Measurements from ENCODE around the gene TMEM176B.

The TMEM176B gene

DNA sequence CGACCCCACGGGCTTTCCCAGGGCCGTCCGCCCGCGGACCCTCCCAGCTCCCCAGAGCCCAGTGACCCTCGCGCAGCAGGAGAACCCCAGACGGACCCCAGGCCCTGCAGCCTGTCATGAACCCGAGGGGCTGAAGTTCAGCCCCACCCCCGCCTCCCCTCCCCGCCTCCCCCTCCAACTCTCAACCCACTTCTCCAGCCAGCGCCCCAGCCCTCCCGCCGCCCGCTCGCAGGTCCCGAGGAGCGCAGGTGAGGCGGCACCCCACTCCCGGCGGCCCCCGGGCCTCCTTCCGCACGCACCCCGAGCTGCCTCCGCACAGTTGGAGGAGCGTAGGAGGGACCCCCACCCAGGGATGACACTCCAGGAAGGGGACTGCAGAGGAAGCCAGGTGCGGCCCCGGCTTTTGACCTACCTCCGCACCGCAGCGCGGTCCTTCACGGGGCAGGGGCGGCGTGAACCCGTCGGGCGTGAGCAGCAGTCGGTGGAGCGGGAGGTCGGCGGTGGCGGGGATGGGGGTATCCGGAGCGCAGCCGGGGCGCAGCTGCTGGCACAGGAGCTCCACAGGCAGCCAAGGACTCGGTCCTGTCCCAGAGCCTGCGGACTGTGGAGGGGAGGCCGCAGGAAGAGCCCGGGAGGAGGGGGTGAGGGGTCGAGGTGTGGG lies 547 bp upstream of the TMEM176B start, which contains the start of gene TMEM176A:
TSS of gene TMEM176A (plus strand) at position 189 of the 661 bp plus-strand sequence. CDS start 782 bp downstream, outside the sequence.
- TF ChIP-seq, protein P1, sequence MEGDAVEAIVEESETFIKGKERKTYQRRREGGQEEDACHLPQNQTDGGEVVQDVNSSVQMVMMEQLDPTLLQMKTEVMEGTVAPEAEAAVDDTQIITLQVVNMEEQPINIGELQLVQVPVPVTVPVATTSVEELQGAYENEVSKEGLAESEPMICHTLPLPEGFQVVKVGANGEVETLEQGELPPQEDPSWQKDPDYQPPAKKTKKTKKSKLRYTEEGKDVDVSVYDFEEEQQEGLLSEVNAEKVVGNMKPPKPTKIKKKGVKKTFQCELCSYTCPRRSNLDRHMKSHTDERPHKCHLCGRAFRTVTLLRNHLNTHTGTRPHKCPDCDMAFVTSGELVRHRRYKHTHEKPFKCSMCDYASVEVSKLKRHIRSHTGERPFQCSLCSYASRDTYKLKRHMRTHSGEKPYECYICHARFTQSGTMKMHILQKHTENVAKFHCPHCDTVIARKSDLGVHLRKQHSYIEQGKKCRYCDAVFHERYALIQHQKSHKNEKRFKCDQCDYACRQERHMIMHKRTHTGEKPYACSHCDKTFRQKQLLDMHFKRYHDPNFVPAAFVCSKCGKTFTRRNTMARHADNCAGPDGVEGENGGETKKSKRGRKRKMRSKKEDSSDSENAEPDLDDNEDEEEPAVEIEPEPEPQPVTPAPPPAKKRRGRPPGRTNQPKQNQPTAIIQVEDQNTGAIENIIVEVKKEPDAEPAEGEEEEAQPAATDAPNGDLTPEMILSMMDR (IDR thresholded peaks at IDR 0.05) = no peak
- H3K27ac Mint-ChIP-seq = no peak within 1 kb of the TSS
- peak; percentile 39 for DNase-seq
- H3K4me3 Mint-ChIP-seq = peak within 1 kb of the TSS; percentile 76
- peaks cover 80% of the 10 kb centered on the region for H3K27me3 Mint-ChIP-seq (ENCODE audit: low read depth, poor library complexity)
- H3K36me3 Mint-ChIP-seq (ENCODE audit: low read depth) = peaks cover 7% of the 10 kb centered on the region
- H3K9me3 Mint-ChIP-seq = peaks cover 19% of the 10 kb centered on the region
- peaks cover 12% of the 10 kb centered on the region for H3K4me1 Mint-ChIP-seq

DNA sequence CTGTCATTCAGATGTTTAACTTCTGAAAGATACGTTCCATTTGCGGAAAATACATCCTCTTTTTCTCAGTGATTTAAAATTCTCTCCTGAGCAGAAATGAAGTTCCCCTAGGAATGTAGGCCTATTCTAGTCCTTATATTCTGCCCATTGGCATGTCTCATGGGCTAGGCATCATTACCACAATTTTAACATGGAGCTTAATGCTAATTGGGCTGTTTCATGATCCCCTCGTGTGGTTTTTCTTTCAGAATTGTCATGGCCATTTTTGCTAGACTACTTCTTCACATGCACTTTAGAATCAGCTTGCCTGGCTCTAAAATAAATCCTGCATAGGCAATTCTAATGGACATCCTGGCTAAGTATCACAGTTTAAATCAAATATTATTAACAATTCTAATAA lies 1.0 kb downstream of the TMEM176B start:
- Mint-ChIP-seq H3K36me3 (ENCODE audit: low read depth) (peaks cover 7% of the 10 kb centered on the region), H3K27me3 (ENCODE audit: low read depth, poor library complexity) (peaks cover 73% of the 10 kb centered on the region), H3K9me3 (peaks cover 14% of the 10 kb centered on the region), H3K27ac (no peak overlapping the region), H3K4me3 (peak overlapping the region; percentile 68), H3K4me1 (peaks cover 12% of the 10 kb centered on the region)
- TF ChIP-seq, protein P1 (IDR thresholded peaks at IDR 0.05) = no peak
- no peak for DNase-seq

DNA sequence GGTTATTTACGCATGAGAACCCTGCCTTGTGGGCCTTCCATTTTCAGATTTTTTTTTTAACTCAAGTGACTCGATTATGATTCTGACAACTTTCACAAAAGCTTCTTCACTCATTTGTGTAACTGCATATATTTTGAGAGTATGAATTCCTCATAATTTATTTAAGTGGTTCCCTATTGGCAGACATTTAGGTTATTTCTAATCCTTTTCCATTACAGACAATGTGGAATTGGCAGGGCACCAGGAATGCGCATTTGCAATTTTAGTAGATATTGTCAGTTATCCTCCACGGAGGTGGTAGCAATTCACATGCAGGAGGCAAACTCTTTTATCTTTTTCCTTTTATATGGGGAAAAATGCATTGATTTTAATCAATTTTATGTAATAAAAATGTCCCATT lies 2.5 kb downstream of the TMEM176B start:
- H3K4me3 Mint-ChIP-seq = no peak overlapping the region
- H3K4me1 Mint-ChIP-seq = peaks cover 7% of the 10 kb centered on the region
- TF ChIP-seq, protein P1 (IDR thresholded peaks at IDR 0.05) = no peak
- H3K36me3 Mint-ChIP-seq (ENCODE audit: low read depth) = peaks cover 7% of the 10 kb centered on the region
- no peak overlapping the region for H3K27ac Mint-ChIP-seq
- peaks cover 14% of the 10 kb centered on the region for H3K9me3 Mint-ChIP-seq
- DNase-seq = no peak
- peaks cover 58% of the 10 kb centered on the region for H3K27me3 Mint-ChIP-seq (ENCODE audit: low read depth, poor library complexity)

DNA sequence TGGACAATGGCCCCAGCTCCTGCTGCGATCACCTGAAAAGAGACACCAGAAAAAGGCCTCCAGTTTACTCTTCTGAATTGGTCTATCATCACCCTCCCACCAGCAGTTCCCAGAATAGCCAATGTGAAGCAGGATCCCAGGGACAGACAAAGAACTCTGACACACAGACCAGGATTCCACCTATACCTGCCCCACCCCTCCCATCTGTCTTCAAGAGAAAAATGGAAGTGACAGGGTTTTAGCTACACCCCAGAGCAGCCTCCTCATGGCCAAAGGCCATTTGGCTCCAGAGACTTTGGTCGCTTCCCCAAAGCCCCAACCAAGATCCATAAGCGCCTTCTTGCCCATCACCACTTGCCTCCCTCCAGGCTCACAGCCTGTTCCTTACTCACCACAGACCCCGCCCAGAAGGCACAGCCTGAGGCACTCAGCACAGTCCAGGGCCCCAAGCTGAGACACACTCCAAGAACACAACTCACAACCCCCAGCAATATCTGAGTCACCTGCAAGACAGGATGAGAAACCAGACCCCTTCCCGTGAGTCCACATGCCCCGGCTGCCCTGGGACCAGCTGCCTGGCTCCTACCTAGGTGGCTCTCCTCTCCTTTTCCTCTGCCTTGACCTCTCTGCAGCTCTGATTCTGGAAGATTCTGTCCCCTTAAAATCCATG lies 6.5 kb downstream of the TMEM176B start:
- peaks cover 24% of the 10 kb centered on the region for H3K27me3 Mint-ChIP-seq (ENCODE audit: low read depth, poor library complexity)
- no peak overlapping the region for H3K4me3 Mint-ChIP-seq
- H3K4me1 Mint-ChIP-seq = peaks cover 4% of the 10 kb centered on the region
- peaks cover 3% of the 10 kb centered on the region for H3K36me3 Mint-ChIP-seq (ENCODE audit: low read depth)
- H3K9me3 Mint-ChIP-seq = peaks cover 10% of the 10 kb centered on the region
- no peak overlapping the region for H3K27ac Mint-ChIP-seq
- DNase-seq = no peak
- TF ChIP-seq, protein P1 (IDR thresholded peaks at IDR 0.05) = no peak

DNA sequence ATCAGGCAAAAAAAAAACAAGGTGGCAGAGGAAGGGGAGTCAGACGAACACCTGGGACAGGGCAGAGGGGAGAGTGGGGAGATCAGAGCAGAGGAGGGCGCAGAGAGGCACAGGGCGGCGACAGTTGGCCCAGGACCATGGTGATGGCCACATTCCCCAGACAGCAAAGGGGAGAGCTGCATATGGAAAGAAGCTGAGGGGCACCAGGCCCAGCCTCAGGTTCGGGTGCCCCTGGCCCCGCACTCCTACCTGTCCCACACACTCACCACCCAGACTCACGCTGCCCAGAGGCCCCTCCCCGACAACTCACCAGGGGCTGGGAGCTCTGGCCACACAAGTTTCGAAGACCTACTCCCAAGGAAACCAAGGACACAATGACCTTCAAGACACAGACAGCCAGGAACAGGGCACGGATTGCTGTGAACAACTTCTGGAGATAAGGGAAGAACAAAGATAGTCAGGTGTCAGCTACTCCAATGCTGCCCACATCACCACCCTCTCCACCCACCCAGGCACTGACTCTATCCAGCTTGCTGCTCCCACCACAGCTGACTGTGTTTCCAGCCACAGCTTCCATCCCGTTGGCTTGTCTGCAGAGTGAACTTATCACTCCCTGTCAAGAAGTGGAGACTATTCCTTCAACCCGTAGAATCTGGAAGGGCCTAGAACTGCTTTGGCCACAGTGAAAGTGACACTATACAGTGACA lies 8.3 kb downstream of the TMEM176B start:
- TF ChIP-seq, protein P1 (IDR thresholded peaks at IDR 0.05) = no peak
- peaks cover 11% of the 10 kb centered on the region for H3K27me3 Mint-ChIP-seq (ENCODE audit: low read depth, poor library complexity)
- no peak for DNase-seq
- no peak overlapping the region for H3K27ac Mint-ChIP-seq
- H3K9me3 Mint-ChIP-seq = peaks cover 1% of the 10 kb centered on the region
- no peak overlapping the region for H3K4me3 Mint-ChIP-seq
- no peaks in the 10 kb centered on the region for H3K36me3 Mint-ChIP-seq (ENCODE audit: low read depth)
- peaks cover 13% of the 10 kb centered on the region for H3K4me1 Mint-ChIP-seq

Measured in nephron progenitor cell (in vitro differentiated cells).